NCI-H82 treated with DMSO at 0.1 percent for 48 hours (cell line): ENCODE results near the gene TCOF1.
"Not testable (repeated sequence)": the region's sequence is repeated elsewhere in the genome, so short reads cannot be mapped to it uniquely, and the experiment has no call there.

Experiments
- DNase-seq: peaks from one replicate; lab custom pipeline; 2025; ENCODE audit not compliant: unreplicated experiment; lab: John Stamatoyannopoulos, UW

Gene TCOF1

DNA sequence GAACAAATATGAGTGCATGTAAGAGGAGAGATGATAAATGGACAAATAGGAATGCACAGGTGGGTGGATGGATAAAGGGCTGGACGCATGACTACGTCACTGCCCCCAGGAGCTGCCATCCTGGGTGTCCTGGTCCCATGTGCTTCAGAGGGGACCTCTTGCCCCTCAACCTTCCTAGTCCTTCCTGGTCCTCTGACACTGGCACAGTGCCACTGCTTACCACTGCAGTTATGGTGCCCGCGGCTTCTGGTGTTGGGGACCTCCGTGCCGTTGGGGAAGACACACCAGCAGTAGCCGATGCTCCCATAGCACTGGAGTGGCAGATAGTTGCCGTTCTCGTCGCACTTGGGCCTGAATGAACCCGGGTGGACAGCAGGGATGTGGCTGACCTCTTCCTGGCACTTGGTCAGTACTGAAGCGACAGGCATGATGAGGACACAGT, 45.4 kb downstream of the TCOF1 start:
- no peak for DNase-seq

DNA sequence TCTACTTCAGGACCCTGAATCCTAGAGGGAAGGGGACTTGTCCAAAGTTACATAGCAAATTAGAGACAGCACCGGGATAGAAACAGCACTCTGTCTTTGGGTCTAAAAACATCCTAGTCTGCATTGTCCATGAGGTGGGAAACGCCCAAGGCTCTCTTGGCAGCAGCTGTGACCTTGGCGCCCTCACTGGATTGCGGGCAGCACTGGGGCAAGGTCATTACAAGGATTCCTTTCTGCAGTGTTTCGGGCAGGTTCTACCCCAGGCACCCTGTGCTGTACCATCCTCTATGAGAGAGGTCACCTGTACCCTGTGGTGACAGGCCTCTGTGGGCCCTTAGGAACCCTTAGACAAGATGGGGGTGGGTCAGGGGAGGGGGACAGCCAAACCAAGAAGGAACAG, 46.6 kb downstream of the TCOF1 start:
- no peak for DNase-seq

DNA sequence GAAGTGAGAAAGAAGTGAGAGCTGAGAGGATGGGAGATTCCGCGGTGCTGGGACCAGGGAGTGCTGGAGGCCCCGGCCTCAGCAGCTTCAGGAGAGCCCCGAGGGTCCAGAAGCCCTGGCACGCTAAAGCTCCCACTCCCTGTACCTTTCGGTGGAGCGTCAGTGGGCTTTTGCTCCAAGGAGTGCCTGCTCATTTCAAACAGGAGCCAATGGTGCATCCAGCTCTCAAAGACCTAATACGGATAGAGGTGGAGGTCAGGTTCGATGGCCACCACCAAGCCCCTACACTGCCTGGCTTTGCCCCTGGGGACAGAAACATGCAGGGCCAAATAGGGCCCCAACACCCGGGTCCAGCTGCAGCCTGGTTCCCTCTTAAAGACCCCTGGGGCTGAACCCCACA, 47.0 kb downstream of the TCOF1 start:
- DNase-seq: no peak

DNA sequence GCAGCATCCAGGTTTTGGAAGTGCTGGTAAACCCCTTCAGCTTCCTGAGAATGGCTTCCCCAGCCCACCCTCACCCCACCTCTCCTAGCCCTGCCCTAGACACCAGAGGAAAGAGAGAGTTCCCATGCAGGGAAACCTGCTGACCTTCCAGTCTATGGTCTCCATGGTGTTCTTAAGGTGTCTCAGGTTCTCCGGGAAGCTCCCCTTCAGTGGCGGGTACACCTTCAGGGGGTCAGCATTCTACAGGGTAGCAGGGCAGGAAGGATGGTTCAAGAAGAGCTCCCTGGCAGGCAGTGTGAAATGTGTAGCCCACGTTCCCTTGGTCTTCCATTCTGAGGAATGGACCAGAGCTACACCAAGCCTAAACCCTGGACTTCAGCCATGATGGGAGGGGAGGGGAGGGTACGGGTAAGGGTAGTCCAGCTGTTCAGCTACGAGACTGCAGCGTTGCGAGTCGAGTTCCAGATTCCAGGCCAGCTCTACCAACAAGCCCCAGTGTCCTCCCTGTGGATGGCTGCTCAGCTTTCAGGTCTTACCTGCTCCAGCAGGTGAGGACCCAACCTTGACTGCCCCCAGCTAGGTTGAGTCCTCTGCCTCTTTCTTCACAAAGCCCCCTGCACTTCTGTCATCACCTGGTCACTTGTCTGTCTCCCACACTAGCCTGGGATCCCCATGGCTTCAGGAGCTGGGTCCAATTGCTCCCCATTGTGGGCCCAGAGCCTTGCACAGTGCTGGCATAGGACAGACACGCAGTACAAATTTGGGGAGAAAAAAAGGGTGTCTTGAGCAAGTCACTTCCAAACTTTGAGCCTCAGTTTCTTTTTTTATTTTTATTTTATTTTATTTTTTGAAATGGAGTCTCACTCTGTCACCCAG, 47.7 kb downstream of the TCOF1 start:
- no peak for DNase-seq

DNA sequence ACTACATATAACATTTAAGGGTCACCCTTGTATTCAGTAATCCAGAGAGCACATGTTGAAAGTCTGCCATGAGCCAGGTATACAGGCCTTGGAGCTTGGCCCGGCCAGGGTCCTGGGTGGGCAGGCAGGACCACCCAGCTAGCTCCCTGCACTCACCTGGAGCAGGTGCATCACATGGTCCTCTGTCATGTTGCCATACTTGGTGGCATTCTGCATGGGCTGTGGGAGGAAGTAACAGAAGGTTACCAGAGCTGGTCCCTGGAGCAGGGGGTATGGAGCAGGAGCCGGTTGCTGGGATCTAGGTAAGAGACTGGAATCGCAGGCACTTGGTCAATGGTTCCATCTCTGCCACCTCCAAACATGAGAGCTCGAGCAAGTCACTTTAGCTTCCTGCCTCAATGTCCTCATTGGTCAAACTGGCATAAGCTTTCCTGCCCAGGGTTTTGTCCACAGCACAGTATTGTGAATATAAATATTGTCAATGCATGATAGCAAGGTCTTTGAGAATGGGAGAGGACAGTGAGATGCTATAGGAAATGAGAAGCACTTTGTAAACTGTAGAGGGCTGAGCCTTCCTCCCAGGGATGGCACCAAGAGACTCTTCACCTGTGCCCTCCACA, 48.7 kb downstream of the TCOF1 start:
- DNase-seq: no peak

DNA sequence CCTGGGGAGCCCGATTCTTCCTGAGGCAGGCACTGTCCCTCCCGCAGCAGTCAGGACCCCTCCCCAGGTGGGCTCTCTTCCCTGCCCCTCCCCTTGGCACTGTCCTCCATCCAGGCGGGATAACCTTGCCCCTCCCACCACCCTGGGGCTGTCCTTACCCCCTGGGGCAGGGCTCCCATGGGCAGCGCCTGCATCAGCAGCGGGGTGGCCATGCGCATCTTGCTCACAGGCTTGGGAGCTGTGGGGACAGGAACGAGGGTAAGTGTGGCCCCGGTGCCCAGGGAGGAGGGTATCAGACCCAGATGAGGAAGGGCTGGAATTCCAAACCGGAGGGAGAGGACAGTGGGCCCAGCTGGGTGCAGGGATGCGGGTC, 49.2 kb downstream of the TCOF1 start:
- no peak for DNase-seq

DNA sequence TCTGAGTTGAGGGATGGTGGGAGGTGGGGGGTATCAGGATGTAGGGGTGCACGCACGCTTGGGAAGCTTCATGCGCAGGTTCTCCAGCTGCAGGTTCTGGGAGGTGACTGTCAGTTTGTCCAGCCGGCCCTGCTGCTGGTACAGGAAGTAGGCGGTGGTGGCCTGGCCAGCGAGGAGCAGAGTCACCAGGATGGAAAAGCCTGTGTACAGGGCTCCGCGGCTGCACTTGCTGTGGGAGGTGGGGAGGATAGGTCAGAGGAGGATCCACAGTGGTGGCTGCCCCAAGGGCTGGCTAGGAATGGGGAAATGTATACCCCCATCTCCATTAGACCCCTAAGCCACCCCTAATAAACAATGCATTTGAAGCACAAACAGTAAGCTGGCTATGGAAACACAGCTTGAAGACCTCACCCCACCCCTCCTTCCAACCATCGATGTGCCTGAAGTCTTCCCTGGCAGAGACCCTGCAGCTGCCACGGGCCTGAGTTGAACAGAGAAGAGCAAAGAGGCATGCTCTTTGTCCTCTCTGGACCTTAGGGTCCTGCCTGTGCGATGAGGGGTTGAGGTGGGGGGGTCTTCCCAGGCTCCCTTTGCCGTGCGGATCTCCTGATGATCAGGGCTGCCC, 49.7 kb downstream of the TCOF1 start:
- DNase-seq: no peak

DNA sequence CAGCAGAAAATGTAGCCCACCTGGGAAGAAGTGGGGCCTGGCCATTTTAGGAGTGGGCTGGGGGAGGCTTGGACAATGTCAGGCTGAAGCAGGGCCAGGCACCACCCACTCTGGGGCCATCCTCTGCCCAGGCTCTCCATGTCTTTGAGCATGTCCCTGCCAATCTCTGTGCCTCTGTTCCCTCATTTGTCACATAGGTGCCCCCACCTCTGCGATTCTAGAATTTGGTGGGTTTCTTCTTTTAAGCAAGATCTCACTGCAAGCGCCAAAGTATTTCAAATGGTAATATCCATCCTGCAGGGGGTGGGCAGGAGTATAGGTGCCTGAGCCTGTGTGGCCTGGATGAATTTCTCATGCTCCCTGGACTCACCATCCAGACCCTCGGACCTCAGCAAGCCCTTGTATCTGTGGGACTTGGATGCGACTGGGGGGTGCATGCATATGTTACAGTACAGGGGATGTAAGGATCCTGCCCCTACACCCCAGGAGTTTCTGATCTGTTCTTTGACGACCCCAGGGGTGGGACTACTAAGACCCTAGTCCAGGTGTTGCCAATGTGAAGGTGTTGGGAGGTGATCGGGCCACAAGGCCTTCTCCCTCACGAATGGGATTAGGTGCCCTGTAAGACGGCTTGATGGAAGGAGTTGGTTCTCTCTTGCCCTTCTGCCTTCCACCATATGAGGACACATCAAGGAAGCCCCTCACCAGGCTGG, 50.9 kb downstream of the TCOF1 start:
- DNase-seq: no peak

DNA sequence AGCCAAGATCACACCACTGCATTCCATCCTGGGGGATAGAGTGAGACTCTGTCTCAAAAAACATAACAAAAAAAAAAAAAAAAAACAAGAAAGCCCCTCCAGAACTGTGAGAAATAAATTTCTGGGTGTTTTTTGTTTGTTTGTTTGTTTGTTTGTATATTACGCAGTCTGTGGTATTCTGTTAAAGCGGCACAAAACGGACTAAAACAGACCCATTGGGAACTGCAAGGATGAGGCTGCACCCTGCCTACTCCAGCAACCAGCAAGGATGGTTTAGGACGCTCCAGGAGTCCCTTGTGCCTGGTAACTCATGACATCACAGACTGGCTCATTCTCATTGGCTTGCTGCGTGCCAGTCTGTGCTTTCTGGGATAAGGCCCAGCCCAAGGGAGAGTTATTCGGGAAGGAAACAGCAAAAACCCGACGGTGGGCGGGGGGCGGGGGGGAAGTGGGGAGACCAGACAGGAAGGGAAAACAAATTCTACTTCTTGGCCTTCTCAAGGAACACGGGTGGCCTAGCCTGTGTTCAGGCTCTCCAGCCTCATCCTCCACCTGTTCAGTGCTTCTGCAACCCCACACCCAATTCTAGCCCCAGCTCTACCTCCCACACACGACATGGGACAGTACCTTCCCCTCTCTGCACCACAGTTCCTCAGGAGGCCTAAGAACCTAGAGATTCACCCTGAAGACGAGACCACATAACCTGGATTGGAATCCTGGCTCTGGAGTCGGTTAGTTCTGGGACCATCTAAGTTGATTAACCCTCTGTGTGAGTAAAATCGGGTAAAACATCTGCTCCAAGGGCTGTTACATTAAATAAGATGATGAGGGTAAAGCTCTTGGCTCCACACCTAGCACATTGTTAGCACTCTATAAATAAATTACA, 52.4 kb downstream of the TCOF1 start:
- DNase-seq: peak; percentile 56

DNA sequence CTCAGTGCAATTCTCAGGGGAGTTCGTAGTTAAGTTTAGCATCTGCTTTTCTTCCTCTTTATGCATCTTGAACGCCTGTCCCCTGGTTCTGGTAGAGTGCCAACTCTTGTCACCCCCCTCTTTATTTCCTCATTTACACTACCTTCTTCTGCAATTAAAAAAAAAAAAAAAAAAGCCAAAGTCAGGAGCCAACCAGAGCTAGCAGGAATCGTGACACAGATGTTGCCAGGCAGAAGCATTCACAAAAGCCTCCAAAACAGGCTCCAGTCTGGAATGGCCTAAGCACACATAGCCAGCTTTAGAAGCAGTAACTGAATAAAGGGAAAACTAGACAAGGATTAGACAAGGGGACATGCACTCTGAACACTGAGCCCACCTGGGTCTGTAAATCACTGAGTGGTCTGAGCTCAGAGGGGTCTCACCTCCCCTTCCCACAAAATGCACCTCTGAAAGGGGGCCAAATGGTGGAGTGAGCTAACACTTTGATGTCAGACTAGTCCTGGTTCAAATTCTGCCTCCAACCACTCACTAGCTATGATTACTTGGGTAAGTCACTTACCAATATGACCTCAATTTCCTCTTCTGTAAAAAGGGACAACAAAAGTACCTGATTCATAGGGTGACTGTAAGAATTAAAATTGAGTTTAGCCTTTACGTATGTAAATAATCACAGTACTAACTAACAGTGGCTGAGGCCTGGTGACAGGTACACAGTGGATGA, 53.2 kb downstream of the TCOF1 start:
- peak; percentile 36 for DNase-seq

DNA sequence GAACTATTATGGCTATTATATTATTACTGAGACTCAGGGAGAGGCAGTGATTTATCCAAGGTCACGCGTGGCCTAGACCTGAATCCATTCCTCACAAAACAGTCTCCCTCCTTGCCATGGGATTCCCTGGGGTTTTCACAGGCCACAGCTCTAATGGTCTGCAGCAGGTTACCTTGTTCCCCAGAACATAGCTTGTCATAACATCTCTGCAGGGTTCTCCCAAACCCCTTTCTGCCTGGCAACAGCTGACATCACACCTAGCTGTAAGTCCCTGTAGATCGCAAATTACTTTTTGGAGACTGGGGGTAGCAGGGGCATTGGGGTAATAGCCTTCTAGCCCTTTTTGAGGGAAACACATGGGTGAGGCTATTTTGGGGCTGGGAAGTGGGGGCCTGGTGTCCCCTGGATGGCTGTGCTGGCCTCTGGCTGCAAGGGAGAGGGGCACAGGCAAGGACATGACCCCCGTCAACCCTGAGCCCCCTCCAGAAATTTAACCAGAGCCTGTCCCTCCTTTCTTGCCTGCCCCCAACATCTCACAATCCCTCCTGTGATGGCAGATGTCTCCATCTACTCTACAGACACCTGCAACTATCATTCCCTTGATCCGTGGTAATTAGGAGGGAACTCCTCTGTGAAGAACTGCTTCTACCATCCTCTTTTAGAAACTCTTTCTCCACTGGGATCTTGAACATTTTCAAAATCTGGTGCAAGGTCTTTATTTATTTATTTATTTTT, 53.9 kb downstream of the TCOF1 start:
- no peak for DNase-seq

DNA sequence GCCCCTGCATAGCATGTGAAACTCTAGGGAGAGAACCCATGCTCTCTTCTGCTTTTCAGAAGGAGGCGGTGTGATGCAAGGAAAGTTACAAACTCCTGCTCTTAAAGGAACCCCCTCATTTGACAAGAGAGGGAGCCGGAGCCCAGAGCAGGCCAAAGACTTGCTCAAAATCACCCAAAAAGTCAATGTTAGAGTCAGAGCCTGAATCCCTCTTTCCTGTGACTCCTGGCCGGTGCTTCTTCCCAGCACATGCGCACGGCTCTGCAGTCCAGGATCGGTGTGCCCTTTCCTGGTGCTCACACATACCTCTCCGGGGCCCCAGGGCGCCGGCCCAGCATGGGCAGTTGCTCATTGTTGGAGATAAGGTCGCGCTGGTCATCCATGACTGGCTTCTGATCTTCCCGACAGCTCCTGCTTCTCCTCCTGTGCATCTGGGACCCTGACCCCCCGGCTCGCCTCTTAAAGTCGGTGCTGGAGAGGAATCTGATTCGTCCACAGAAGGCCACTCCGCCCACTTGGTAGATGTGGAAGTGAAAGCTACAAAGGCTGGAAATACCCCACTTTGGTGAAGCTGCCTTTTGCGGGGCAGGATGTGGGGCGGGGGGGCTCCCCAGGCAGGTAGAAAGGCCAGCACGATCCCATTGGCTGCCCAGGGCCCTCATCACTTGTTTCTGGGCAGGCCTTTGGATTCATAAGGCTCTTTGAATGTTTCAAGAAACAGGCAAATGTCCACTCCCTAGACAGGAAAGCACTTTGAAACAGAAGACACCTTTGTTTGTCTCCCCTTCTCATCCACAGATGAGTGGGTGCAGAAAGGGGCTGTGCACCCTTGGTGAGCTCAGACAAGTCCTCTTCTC, 55.0 kb downstream of the TCOF1 start, which contains the start of gene CD74:
Gene CD74, minus strand, starts transcription at position 592 of the 857 bp plus-strand sequence. Its CDS starts 161 bp downstream, at position 431.
- no peak for DNase-seq

DNA sequence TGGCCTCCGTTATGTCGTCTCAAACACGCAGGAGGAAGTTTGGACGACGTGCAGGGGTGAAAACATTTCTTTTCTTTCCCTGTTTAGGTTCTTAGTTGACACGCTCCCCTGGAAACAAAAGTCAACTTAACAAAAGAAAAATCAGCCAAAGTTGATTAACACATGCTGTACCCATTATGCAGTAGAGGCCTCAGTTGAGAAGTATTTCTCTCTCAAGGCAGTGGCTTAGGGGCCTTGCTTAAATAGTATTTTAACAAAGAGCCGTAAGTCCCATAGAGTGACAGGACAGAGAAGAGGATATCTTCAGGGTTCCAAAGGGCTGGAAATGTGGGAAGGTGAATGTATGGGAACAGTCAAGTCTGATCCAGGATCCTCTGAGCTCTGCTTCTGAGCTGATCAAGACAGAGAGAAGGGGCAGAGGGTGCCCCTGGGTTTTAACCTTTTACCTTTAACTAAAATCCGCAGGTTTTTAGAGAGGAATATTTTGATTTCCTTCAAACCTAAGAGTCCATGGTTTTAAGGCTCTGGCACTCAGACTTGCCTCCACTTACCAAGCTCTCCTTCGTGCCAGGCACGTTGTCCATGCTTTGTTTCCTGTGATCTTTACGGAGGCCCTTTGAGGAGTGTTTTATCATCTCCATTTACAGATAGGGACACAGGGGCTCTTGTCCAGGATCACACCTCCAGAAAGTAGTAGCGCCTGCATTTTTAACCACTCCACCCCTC, 55.8 kb downstream of the TCOF1 start:
- no peak for DNase-seq

DNA sequence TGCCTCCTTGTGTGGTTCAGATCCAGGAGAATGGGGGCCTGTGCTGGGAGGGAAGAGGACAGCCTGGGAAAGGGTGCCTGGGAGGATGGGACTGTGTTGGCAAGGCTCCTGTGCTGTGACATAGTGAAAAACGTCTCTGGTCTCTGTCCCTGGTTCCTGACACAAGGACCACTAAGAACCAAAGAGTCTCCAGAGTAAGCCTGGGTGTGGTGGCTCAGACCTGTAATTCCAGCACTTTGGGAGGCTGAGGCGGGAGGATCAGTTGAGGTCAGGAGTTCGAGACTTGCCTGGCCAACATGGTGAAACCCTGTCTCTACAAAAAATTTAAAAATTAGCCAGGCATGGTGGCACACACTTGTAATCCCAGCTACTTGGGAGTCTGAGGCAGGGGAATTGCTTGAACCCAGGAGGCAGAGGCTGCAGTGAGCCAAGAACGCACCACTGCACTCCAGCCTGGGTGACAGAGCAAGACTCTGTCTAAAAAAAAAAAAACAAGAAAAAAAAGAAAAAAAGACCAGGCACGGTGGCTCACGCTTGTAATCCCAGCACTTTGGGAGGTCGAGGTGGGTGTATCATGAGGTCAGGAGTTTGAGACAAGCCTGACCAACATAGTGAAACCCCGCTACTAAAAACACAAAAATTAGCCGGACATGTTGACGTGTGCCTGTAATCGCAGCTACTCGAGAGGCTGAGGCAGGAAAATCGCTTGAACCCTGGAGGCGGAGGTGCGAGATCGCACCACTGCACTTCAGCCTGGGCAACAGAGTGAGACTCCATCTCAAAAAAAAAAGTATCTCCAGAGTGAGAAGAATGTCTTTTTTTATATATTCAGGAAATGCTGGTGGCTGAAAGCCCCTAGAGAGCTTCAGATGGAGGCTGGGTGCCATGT, 56.6 kb downstream of the TCOF1 start:
- DNase-seq: not testable (repeated sequence)

DNA sequence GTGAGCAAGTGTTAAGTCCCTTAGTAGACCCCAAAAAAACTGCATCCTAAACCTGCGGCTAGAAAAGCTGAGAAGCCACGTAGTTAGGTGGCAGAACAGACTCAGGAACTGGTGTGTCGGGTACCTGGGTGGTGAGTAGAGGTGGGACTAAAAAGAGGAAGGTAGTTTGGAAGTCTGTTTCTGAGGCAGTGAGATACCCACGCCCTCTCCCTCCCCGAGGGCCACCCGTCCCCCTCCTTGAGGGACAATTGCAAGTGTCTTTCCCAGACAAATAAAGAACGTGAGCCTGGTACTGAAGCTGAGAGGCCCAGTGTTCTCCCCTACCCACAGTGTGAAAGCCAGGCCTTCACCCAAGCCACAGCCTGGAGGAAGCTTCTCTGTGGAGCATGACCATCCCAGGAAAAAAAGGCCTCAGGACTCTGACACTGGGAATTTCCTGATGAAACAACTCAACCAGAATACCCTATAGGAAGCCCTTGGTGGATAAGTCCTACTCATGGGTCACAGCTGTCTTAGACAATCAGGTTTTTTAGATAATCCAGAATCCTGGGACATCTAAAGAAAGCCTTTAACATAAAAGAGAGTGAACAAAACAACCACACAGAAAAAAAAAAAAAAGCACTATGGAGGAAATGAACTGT, 62.3 kb downstream of the TCOF1 start:
- no peak for DNase-seq

DNA sequence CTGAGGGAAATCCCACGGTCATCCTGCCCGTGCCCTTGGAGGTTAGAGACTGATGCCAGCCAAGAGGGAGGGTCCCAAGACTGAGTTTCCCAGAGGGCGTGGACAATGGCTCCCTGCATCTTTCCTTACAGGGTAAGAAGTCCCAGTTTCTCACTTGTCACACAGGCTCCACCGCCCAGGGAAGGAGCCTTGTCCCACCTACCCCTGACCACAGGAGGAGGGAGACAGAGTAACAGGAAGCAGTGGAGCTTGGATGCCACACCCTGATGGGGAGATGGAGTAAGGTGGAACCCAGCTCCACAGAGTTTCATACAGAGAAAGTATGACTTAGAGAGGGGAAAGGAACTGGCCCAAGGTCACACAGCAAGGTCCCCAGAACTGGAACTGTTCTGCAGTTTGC, 64.6 kb downstream of the TCOF1 start:
- DNase-seq: no peak
